Parathyroid adenoma (tissue), 2 donors: ENCODE measurements around the gene GNB3.

Experiments used
- H2AFZ ChIP-seq: fragments of 300-600 bp; sonication (generic); one replicate; pipeline ENCODE4 v1.7.0; 2017; ENCODE audit warnings: antibody characterized with exemption, mild to moderate bottlenecking
- H3K27ac ChIP-seq: fragments of 300-600 bp; sonication (generic); one replicate; pipeline ENCODE4 v1.7.0; 2017
- H3K27me3 ChIP-seq: fragments of 300-600 bp; sonication (generic); one replicate; pipeline ENCODE4 v1.7.0; 2017; ENCODE audit warnings: low read length; ENCODE audit not compliant: control insufficient read depth, insufficient read depth
- H3K36me3 ChIP-seq: fragments of 300-600 bp; sonication (generic); one replicate; pipeline ENCODE4 v1.7.0; 2017; ENCODE audit warnings: low read length; ENCODE audit not compliant: control insufficient read depth, insufficient read depth
- H3K4me1 ChIP-seq: fragments of 300-600 bp; sonication (generic); one replicate; pipeline ENCODE4 v1.7.0; 2017; ENCODE audit warnings: control low read depth
- H3K4me2 ChIP-seq: fragments of 300-600 bp; sonication (generic); one replicate; pipeline ENCODE4 v1.7.0; 2017; ENCODE audit warnings: low read length
- H3K4me3 ChIP-seq: fragments of 300-600 bp; sonication (generic); one replicate; pipeline ENCODE4 v1.7.0; 2017; ENCODE audit warnings: low read depth, low read length
- H3K79me2 ChIP-seq: fragments of 300-600 bp; sonication (generic); one replicate; pipeline ENCODE4 v1.7.0; 2017; ENCODE audit warnings: control low read depth
- H3K9ac ChIP-seq: fragments of 300-600 bp; sonication (generic); one replicate; pipeline ENCODE4 v1.7.0; 2017; ENCODE audit warnings: mild to moderate bottlenecking
- H3K9me3 ChIP-seq: fragments of 300-600 bp; sonication (generic); one replicate; pipeline ENCODE4 v1.7.0; 2017; ENCODE audit warnings: low read length; ENCODE audit not compliant: control insufficient read depth
- CTCF ChIP-seq: fragments of 300-600 bp; sonication (generic); IDR thresholded peaks from one replicate; pipeline ENCODE4 v1.7.0; 2017; ENCODE audit warnings: antibody characterized with exemption, mild to moderate bottlenecking
- donor health status: primary hyperparathyroidism.

Gene GNB3

GRCh38 chr12:6851153-6851920 is 10.6 kb downstream of the GNB3 start, which contains the start of gene CDCA3:
Gene CDCA3 (minus strand): TSS chr12:6851286. CDS start chr12:6850952, 334 bp downstream.
- H2AFZ ChIP-seq: peak within 1 kb of the TSS; percentile 99
- peak within 1 kb of the TSS; percentile 96 for H3K4me3 ChIP-seq
- TF ChIP-seq CTCF: no peak
- H3K9ac ChIP-seq: peak within 1 kb of the TSS; percentile 13
- H3K4me2 ChIP-seq: peak within 1 kb of the TSS; percentile 99
- H3K79me2 ChIP-seq: peaks cover 23% of the 10 kb centered on the region
- no peaks in the 10 kb centered on the region for H3K36me3 ChIP-seq
- H3K27me3 ChIP-seq: no peaks in the 10 kb centered on the region
- peak within 1 kb of the TSS; percentile 98 for H3K27ac ChIP-seq
- H3K4me1 ChIP-seq: peaks cover 17% of the 10 kb centered on the region
- no peaks in the 10 kb centered on the region for H3K9me3 ChIP-seq

- Histone ChIP-seq H3K9me3 (no peaks in the 10 kb centered on the region), H3K79me2 (peaks cover 23% of the 10 kb centered on the region), H3K4me3 (peak within 1 kb of the TSS; percentile 96), H3K27me3 (no peaks in the 10 kb centered on the region), H3K4me2 (peak within 1 kb of the TSS; percentile 99), H3K9ac (peak within 1 kb of the TSS; percentile 13), H2AFZ (peak within 1 kb of the TSS; percentile 99), H3K27ac (peak within 1 kb of the TSS; percentile 98), H3K4me1 (peaks cover 17% of the 10 kb centered on the region), H3K36me3 (no peaks in the 10 kb centered on the region)
- peak; percentile 16 for TF ChIP-seq CTCF
Measured at GRCh38 chr12:6851921-6852650, 11.4 kb downstream of the GNB3 start, which contains the start of gene USP5. Gene USP5 (plus strand): TSS chr12:6852150. CDS start chr12:6852180, 30 bp downstream.

GRCh38 chr12:6852651-6853354 is 12.1 kb downstream of the GNB3 start:
- H2AFZ ChIP-seq: peak overlapping the region; percentile 99
- H3K4me2 ChIP-seq: peak overlapping the region; percentile 60
- H3K36me3 ChIP-seq: no peaks in the 10 kb centered on the region
- H3K9ac ChIP-seq: no peak overlapping the region
- H3K27me3 ChIP-seq: no peaks in the 10 kb centered on the region
- TF ChIP-seq CTCF: no peak
- peak overlapping the region; percentile 96 for H3K4me3 ChIP-seq
- H3K4me1 ChIP-seq: peaks cover 17% of the 10 kb centered on the region
- peak overlapping the region; percentile 98 for H3K27ac ChIP-seq
- H3K9me3 ChIP-seq: no peaks in the 10 kb centered on the region
- H3K79me2 ChIP-seq: peaks cover 24% of the 10 kb centered on the region

- H2AFZ ChIP-seq: no peak overlapping the region
- no peaks in the 10 kb centered on the region for H3K36me3 ChIP-seq
- no peak overlapping the region for H3K4me2 ChIP-seq
- no peaks in the 10 kb centered on the region for H3K9me3 ChIP-seq
- no peaks in the 10 kb centered on the region for H3K27me3 ChIP-seq
- no peak overlapping the region for H3K4me3 ChIP-seq
- no peak overlapping the region for H3K9ac ChIP-seq
- TF ChIP-seq CTCF: no peak
- H3K4me1 ChIP-seq: peaks cover 17% of the 10 kb centered on the region
- peaks cover 28% of the 10 kb centered on the region for H3K79me2 ChIP-seq
- H3K27ac ChIP-seq: peak overlapping the region; percentile 98
Measured at GRCh38 chr12:6853626-6854025, 12.9 kb downstream of the GNB3 start.
